Endothelial cell of umbilical vein (primary cell): ENCODE data around the gene ZNF79. TPM values are rescaled to one million over a fixed set of nuclear protein-coding genes. Genes with fewer than 3 reads are reported as not detected.

ENCODE experiments used
- BruUV-seq: library from RNA; stranded (reverse); fragments of 400-500 nt; replicated peaks from 2 replicates; lab custom pipeline; 2021; lab: Mats Ljungman, UMichigan
- CTCF ChIA-PET: fragments of 300-600, 350-600 bp; sonication (Branson Sonifier 250); formaldehyde crosslinking; loops from one replicate; lab custom pipeline; 2021; ENCODE audit warnings: antibody characterized with exemption, inconsistent platforms; lab: Charles Lee
- POLR2A ChIA-PET: fragments of 300-600, 350-600 bp; sonication (Branson Sonifier 250); formaldehyde crosslinking; loops from one replicate; lab custom pipeline; 2021; ENCODE audit warnings: antibody characterized with exemption, inconsistent platforms; lab: Charles Lee
- DNase-seq: peaks from one replicate; pipeline ENCODE4 v3.0.0-alpha.2; 2011; ENCODE audit warnings: low read depth, low spot score
- FAIRE-seq: peaks from 2 replicates; lab custom pipeline; 2011; peaks lifted over from hg19 to GRCh38; lab: Jason Lieb, UNC
- H2AFZ ChIP-seq: 2 replicates; pipeline ENCODE4 v1.6.0; 2012; ENCODE audit warnings: low read depth, low read length, control low read depth, inconsistent platforms
- H3K27ac ChIP-seq: 2 replicates; pipeline ENCODE4 v1.5.1; 2011; ENCODE audit warnings: low read depth, mild to moderate bottlenecking, control low read depth, low read length, moderate library complexity; ENCODE audit not compliant: insufficient read depth
- H3K27me3 ChIP-seq, 2 experiments: 2 replicates each; pipeline versions ENCODE4 v1.6.0 to v1.6.1; 2011; ENCODE audit warnings: low read length in 2 of 2, mixed read lengths in 1 of 2; ENCODE audit not compliant: control insufficient read depth in 2 of 2, insufficient read depth in 2 of 2
- H3K36me3 ChIP-seq, 2 experiments: 2 replicates in 1 of 2; 3 replicates in 1 of 2; pipeline ENCODE4 v1.5.1; 2011; ENCODE audit warnings: low read length in 2 of 2, mild to moderate bottlenecking in 1 of 2, moderate library complexity in 1 of 2; ENCODE audit not compliant: control insufficient read depth in 2 of 2, insufficient read depth in 2 of 2; ENCODE audit errors: extremely low read depth in 1 of 2
- H3K4me1 ChIP-seq: 3 replicates; pipeline ENCODE4 v1.5.1; 2011; ENCODE audit warnings: mild to moderate bottlenecking, low read length; ENCODE audit not compliant: control insufficient read depth, insufficient read depth; ENCODE audit errors: extremely low read depth
- H3K4me2 ChIP-seq: 2 replicates; pipeline ENCODE4 v1.6.1; 2011; ENCODE audit warnings: low read length, control low read depth, mixed read lengths; ENCODE audit not compliant: insufficient read depth
- H3K4me3 ChIP-seq, 3 experiments: fragments of 200-600 bp in 1 of 3; sonication (generic), shearing (Covaris generic) in 1 of 3; replicated peaks in 1 of 3; 2 replicates each; pipeline ENCODE4 v1.5.1; 2011 to 2016; ENCODE audit warnings: control low read depth in 3 of 3, low read length in 3 of 3, mild to moderate bottlenecking in 2 of 3, inconsistent platforms in 1 of 3, low read depth in 1 of 3, moderate library complexity in 1 of 3; ENCODE audit not compliant: insufficient read depth in 1 of 3
- H3K79me2 ChIP-seq: 2 replicates; pipeline ENCODE4 v1.6.0; 2012; ENCODE audit warnings: low read length, inconsistent platforms; ENCODE audit not compliant: control insufficient read depth, insufficient read depth
- H3K9ac ChIP-seq: replicated peaks from 2 replicates; pipeline ENCODE3; 2011; ENCODE audit warnings: low read length, control low read depth; ENCODE audit not compliant: insufficient read depth; ENCODE audit errors: extremely low read depth
- H3K9me1 ChIP-seq: replicated peaks from 3 replicates; pipeline ENCODE4 v1.6.0; 2011; ENCODE audit warnings: mild to moderate bottlenecking, low read length; ENCODE audit not compliant: control insufficient read depth, insufficient read depth; ENCODE audit errors: extremely low read depth
- H3K9me3 ChIP-seq: replicated peaks from 2 replicates; pipeline ENCODE4 v1.5.1; 2012; ENCODE audit warnings: low read length, inconsistent platforms; ENCODE audit not compliant: control insufficient read depth, insufficient read depth
- H4K20me1 ChIP-seq: replicated peaks from 2 replicates; pipeline ENCODE3; 2011; ENCODE audit warnings: mild to moderate bottlenecking, low read length; ENCODE audit not compliant: control insufficient read depth, insufficient read depth; ENCODE audit errors: extremely low read depth
- EZH2 ChIP-seq: IDR thresholded peaks from 2 replicates; pipeline ENCODE4 v1.6.1; 2012; ENCODE audit warnings: borderline replicate concordance, low read depth, mild to moderate bottlenecking, moderate library complexity, low read length, inconsistent platforms; ENCODE audit not compliant: severe bottlenecking
- FOS ChIP-seq: IDR thresholded peaks from 2 replicates; pipeline ENCODE4 v1.6.1; 2011; ENCODE audit warnings: mild to moderate bottlenecking, low read length, moderate library complexity, borderline replicate concordance; ENCODE audit not compliant: insufficient read depth
- GATA2 ChIP-seq: IDR thresholded peaks from 2 replicates; pipeline ENCODE4 v1.7.0; 2011; ENCODE audit warnings: low read depth, mild to moderate bottlenecking, moderate library complexity, mixed read lengths, low read length; ENCODE audit not compliant: insufficient read length, insufficient read depth
- JUN ChIP-seq: IDR thresholded peaks from 2 replicates; pipeline ENCODE4 v1.6.1; 2011; ENCODE audit warnings: borderline replicate concordance, low read depth; ENCODE audit not compliant: insufficient read length, insufficient read depth
- MAX ChIP-seq: IDR thresholded peaks from 2 replicates; pipeline ENCODE4 v1.6.1; 2011; ENCODE audit not compliant: insufficient read depth, insufficient read length
- MYC ChIP-seq: IDR thresholded peaks from one replicate; pipeline ENCODE4 v1.6.1; 2011; ENCODE audit warnings: mild to moderate bottlenecking, low read depth, low read length
- POLR2A ChIP-seq: IDR thresholded peaks from 2 replicates; pipeline ENCODE4 v1.6.1; 2012; ENCODE audit warnings: low read depth, mild to moderate bottlenecking, control low read depth, low read length
- POLR2AphosphoS5 ChIP-seq: IDR thresholded peaks from 2 replicates; pipeline ENCODE4 v1.6.1; 2012; ENCODE audit warnings: low read depth, mild to moderate bottlenecking, control low read depth, low read length, moderate library complexity; ENCODE audit not compliant: insufficient read depth
- dilution Hi-C: fragments of 300-500 bp; cut with MboI; formaldehyde crosslinking; loops from one replicate; pipeline ENCODE4 v1.15.0; 2019; ENCODE audit warnings: low sequenced_read_pairs; ENCODE audit not compliant: extremely low pct_ligation_motif_present
- intact Hi-C: fragments of 100-400 bp; cut with micrococcal nuclease; formaldehyde crosslinking; loops from one replicate; pipeline ENCODE4 v1.10.0; 2022
- polyA plus RNA-seq, 4 experiments: library from polyadenylated mRNA; depleted of rRNA in 3 of 4; stranded (reverse) in 3 of 4; unstranded in 1 of 4; fragments of >200 nt; gene quantifications; 2 replicates each; pipeline versions ENCODE4 v1.2.1 to v1.2.3, GENCODE V29; 2011 to 2012; ENCODE audit warnings: missing spikeins in 1 of 4
- total RNA-seq: library from RNA; stranded (reverse); gene quantifications from 2 replicates; pipeline ENCODE4 v1.2.3, GENCODE V29; 2021
- TF ChIP-seq, protein P1 (sequence below), 2 donors: IDR thresholded peaks; 1 replicate in 1 of 2; 2 replicates in 1 of 2; pipeline ENCODE4 v1.5.1; 2011; ENCODE audit warnings: low read length in 2 of 2, mild to moderate bottlenecking in 2 of 2, moderate library complexity in 2 of 2, control low read depth in 1 of 2, inconsistent platforms in 1 of 2, low read depth in 1 of 2; ENCODE audit not compliant: insufficient read depth in 1 of 2; ENCODE audit errors: extremely low read depth in 1 of 2

ZNF79 gene
- total and polyA plus RNA-seq, 2 donors (not counting 3 experiments of a cell fraction or from before 2014, with no cell fraction given) = 6.3 to 10.6 TPM

DNA sequence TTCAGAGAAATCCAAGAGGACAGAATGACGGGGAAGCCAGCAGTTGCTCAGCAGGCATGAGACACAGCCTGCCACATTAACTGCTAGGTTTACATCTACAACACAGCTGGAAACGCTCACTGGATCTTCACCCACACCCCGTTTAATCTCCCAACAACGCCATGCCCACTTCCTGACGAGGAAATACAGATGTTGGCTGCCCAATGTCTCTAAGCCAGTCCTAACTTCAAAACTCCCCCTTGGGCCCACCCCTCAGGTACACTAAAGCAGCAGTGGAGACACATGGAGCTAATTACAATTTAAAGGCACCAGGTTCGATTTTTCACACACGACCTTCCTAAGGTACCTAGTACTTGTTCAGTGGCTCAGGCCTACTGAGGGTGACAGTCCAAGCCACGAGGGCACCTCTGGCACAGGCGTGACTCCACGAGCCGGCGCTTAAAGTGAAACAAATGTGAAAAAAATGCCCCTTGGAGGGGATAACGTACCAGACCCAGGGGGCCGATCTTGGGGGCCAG, 26.1 kb downstream of the ZNF79 start:
- peaks cover 34% of the 10 kb centered on the region for H3K79me2 ChIP-seq
- no peaks in the 10 kb centered on the region for H3K27me3 ChIP-seq
- peak overlapping the region; percentile 83 for H3K4me2 ChIP-seq
- FAIRE-seq = no peak
- intact Hi-C loops = loop anchor here (2.0 kb wide), 1 partner anchor 128 kb away; no protein-coding TSS in a partner anchor
- DNase-seq = peak; percentile 16
- BruUV-seq = no TSS peak
- peak overlapping the region; percentile 88 for H3K9ac ChIP-seq
- H3K9me1 ChIP-seq = no peaks in the 10 kb centered on the region
- H3K4me1 ChIP-seq = peaks cover 19% of the 10 kb centered on the region
- no peaks in the 10 kb centered on the region for H4K20me1 ChIP-seq
- H3K9me3 ChIP-seq = no peaks in the 10 kb centered on the region
- peaks cover 22 to 31% of the 10 kb centered on the region in 2 experiments for H3K36me3 ChIP-seq
- H3K27ac ChIP-seq = peak overlapping the region; percentile 65
- CTCF ChIA-PET = interaction anchor here (0.9 to 1.4 kb wide), 2 partner anchors 19 to 226 kb away, joined by 3 read pairs; no protein-coding TSS in a partner anchor
- dilution Hi-C loops = no loop called here
- no peak overlapping the region for H2AFZ ChIP-seq
- TF ChIP-seq MYC (no peak), GATA2 (no peak), POLR2AphosphoS5 (peak; percentile 34), JUN (no peak)
- H3K4me3 ChIP-seq = peak overlapping the region; percentile 54 to 85 (median 60)
- POLR2A ChIA-PET = interaction anchor here (0.6 to 2.6 kb wide), 6 partner anchors 13 to 467 kb away, joined by 3 to 10 read pairs (median 5); partner anchors contain the start of genes SLC2A8, ST6GALNAC4 and ZNF79

- POLR2A ChIA-PET = interaction anchor here (0.6 to 2.6 kb wide), 9 partner anchors 9 to 488 kb away, joined by 3 to 10 read pairs (median 3); partner anchors contain the start of genes SLC2A8 and ZNF79
- peaks cover 19% of the 10 kb centered on the region for H3K4me1 ChIP-seq
- H3K9ac ChIP-seq = peak within 1 kb of the TSS; percentile 88
- H4K20me1 ChIP-seq = no peaks in the 10 kb centered on the region
- DNase-seq = peak; percentile 93
- intact Hi-C loops = loop anchor here (2.0 kb wide), 1 partner anchor 128 kb away; no protein-coding TSS in a partner anchor
- H3K4me2 ChIP-seq = peak within 1 kb of the TSS; percentile 83
- peak within 1 kb of the TSS; percentile 54 to 85 (median 60) for H3K4me3 ChIP-seq
- BruUV-seq = TSS peak; percentile 55
- H3K36me3 ChIP-seq = peaks cover 17 to 26% of the 10 kb centered on the region in 2 experiments
- H3K9me3 ChIP-seq = no peaks in the 10 kb centered on the region
- peak; percentile 87 for FAIRE-seq
- H3K27me3 ChIP-seq = no peaks in the 10 kb centered on the region
- peaks cover 34% of the 10 kb centered on the region for H3K79me2 ChIP-seq
- no peaks in the 10 kb centered on the region for H3K9me1 ChIP-seq
- CTCF ChIA-PET = interaction anchor here (0.6 to 1.8 kb wide), 5 partner anchors 9 to 227 kb away, joined by 3 to 5 read pairs (median 3); partner anchors contain the start of gene ZNF79
- peak within 1 kb of the TSS; percentile 85 for H2AFZ ChIP-seq
- TF ChIP-seq FOS (no peak), JUN (peak; percentile 14), GATA2 (no peak), EZH2 (no peak), MAX (peak; percentile 28), POLR2AphosphoS5 (peak; percentile 100), MYC (no peak), POLR2A (peak; percentile 99)
- TF ChIP-seq, protein P1, sequence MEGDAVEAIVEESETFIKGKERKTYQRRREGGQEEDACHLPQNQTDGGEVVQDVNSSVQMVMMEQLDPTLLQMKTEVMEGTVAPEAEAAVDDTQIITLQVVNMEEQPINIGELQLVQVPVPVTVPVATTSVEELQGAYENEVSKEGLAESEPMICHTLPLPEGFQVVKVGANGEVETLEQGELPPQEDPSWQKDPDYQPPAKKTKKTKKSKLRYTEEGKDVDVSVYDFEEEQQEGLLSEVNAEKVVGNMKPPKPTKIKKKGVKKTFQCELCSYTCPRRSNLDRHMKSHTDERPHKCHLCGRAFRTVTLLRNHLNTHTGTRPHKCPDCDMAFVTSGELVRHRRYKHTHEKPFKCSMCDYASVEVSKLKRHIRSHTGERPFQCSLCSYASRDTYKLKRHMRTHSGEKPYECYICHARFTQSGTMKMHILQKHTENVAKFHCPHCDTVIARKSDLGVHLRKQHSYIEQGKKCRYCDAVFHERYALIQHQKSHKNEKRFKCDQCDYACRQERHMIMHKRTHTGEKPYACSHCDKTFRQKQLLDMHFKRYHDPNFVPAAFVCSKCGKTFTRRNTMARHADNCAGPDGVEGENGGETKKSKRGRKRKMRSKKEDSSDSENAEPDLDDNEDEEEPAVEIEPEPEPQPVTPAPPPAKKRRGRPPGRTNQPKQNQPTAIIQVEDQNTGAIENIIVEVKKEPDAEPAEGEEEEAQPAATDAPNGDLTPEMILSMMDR (IDR thresholded peaks at IDR 0.05; ENCODE audit: extremely low read depth in 1 of 2, insufficient read depth in 1 of 2, low read depth in 1 of 2, low read length in 2 of 2) = no peak
- dilution Hi-C loops = no loop called here
- peak within 1 kb of the TSS; percentile 65 for H3K27ac ChIP-seq
Observed at GRCh38 chr9:127450830-127451607, 26.8 kb downstream of the ZNF79 start, which contains the start of the genes LRSAM1 and RPL12. LRSAM1 (plus strand) TSS chr9:127451510; CDS start chr9:127454528, 3,018 bp downstream. RPL12 (minus strand) TSS chr9:127451406; CDS start chr9:127451317, 89 bp downstream.
